ENCODE measurements around the gene HDHD5. TPM values are rescaled to one million over a fixed set of nuclear protein-coding genes. Genes with fewer than 3 reads are reported as not detected.

The HDHD5 gene
- total RNA-seq, 1 donor from 2014 or later = 30.7 TPM

DNA sequence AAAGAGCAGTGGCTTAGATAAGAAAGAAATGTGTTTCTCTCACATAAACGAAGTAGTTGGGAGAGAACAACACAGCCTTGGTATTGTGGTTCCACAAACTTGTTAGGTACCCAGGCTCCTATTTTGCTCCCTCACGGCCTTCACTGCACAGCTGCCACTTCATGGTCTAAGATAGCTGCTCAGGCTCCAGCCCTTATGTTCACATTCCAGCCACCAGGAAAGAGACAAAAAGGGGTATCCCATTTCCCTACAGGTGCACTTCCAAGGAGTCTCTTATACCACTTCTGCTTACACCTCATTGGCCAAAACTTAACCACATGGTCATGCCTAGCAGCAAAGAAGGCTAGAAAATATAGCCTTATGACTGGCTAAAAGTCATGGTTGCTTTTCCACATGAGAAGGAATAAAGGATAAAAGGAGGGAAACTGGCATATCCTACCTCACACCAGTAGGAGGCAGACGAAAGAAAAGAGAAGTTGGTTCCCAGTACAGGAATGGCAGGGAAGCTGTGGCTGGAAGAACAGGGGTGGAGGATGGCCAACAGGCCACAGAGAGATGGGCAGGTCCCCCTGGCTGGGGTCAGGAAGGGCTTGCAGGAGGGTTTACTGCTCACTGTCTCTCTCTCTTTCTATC lies 5.4 kb upstream of the HDHD5 start:
- Mint-ChIP-seq H3K27ac (ENCODE audit: unreplicated experiment) (no peak overlapping the region), H3K9me3 (ENCODE audit: unreplicated experiment) (no peaks in the 10 kb centered on the region), H3K36me3 (ENCODE audit: unreplicated experiment) (no peaks in the 10 kb centered on the region), H3K27me3 (ENCODE audit: unreplicated experiment) (no peaks in the 10 kb centered on the region), H3K4me3 (ENCODE audit: unreplicated experiment) (no peak overlapping the region), H3K4me1 (ENCODE audit: unreplicated experiment) (peaks cover 8% of the 10 kb centered on the region)
- TF ChIP-seq, protein P1, sequence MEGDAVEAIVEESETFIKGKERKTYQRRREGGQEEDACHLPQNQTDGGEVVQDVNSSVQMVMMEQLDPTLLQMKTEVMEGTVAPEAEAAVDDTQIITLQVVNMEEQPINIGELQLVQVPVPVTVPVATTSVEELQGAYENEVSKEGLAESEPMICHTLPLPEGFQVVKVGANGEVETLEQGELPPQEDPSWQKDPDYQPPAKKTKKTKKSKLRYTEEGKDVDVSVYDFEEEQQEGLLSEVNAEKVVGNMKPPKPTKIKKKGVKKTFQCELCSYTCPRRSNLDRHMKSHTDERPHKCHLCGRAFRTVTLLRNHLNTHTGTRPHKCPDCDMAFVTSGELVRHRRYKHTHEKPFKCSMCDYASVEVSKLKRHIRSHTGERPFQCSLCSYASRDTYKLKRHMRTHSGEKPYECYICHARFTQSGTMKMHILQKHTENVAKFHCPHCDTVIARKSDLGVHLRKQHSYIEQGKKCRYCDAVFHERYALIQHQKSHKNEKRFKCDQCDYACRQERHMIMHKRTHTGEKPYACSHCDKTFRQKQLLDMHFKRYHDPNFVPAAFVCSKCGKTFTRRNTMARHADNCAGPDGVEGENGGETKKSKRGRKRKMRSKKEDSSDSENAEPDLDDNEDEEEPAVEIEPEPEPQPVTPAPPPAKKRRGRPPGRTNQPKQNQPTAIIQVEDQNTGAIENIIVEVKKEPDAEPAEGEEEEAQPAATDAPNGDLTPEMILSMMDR (IDR thresholded peaks at IDR 0.05) = peak; percentile 25
- DNase-seq (ENCODE audit: extremely low spot score, unreplicated experiment) = no peak

DNA sequence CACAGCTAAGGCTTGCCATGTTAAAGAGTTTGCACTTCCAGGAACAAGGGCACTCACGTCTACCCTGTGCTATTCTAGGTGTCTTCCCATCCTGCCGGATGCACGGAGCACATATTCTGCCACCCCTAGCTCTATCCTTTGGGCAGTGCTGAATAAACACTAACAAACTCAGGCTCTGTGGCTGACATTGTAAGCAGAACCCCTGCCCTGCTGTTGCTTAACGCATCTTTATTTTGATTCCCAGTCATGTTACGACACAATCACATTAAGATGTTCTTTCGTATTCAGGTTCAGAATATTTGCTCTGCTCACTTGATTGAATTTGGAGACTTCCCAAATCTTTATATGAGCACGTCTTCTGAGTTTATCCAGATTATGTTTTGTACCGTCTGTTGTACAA lies 3.7 kb upstream of the HDHD5 start:
- Mint-ChIP-seq H3K4me3 (ENCODE audit: unreplicated experiment) (no peak overlapping the region), H3K27ac (ENCODE audit: unreplicated experiment) (no peak overlapping the region), H3K27me3 (ENCODE audit: unreplicated experiment) (no peaks in the 10 kb centered on the region), H3K36me3 (ENCODE audit: unreplicated experiment) (no peaks in the 10 kb centered on the region), H3K4me1 (ENCODE audit: unreplicated experiment) (peaks cover 12% of the 10 kb centered on the region), H3K9me3 (ENCODE audit: unreplicated experiment) (no peaks in the 10 kb centered on the region)
- TF ChIP-seq, protein P1 (IDR thresholded peaks at IDR 0.05) = no peak
- no peak for DNase-seq (ENCODE audit: extremely low spot score, unreplicated experiment)

DNA sequence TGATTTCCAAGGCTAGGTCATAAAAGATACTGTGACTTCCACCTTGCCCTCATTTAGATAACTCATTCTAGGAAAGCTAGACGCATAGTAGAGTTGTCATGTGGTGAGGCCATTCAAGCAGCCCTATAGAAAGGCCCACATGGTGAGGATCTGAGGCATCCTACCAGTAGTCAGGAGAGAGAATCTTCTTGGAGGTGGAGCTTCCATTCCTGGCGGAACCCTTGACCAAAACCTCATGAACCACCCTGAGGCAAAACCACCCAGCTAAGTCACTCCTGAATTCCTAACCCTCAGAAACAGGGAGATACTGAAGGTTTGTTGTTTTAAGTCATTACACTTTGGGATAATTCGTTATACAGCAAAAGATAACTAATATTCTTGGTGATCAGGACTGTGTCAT lies 2.9 kb upstream of the HDHD5 start:
- no peaks in the 10 kb centered on the region for H3K9me3 Mint-ChIP-seq (ENCODE audit: unreplicated experiment)
- peaks cover 10% of the 10 kb centered on the region for H3K4me1 Mint-ChIP-seq (ENCODE audit: unreplicated experiment)
- no peak overlapping the region for H3K4me3 Mint-ChIP-seq (ENCODE audit: unreplicated experiment)
- TF ChIP-seq, protein P1 (IDR thresholded peaks at IDR 0.05) = no peak
- H3K27me3 Mint-ChIP-seq (ENCODE audit: unreplicated experiment) = no peaks in the 10 kb centered on the region
- no peaks in the 10 kb centered on the region for H3K36me3 Mint-ChIP-seq (ENCODE audit: unreplicated experiment)
- no peak overlapping the region for H3K27ac Mint-ChIP-seq (ENCODE audit: unreplicated experiment)
- no peak for DNase-seq (ENCODE audit: extremely low spot score, unreplicated experiment)

DNA sequence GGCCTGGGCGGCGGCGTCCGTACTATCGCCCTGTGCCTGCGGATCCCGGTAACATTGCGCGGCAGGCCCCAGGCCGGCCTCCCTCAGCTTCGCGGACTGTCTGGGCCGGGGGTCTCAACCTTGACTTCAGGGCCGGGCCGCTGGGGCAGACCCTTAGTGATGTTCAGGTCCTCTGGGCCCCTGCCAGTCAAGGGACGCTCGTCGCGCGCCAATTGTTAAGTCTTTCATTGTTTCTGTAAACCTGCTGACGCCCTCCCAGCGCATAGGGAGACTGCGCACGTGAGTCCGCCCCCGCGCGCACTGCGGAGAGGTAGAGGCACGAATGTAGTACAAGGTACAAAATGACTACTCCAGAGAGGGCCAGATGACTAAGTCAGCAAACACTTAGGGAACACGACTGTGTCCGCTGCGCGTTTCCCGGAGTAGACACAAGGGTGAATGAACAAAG lies 451 bp upstream of the HDHD5 start:
- DNase-seq (ENCODE audit: extremely low spot score, unreplicated experiment) = no peak
- Mint-ChIP-seq H3K27me3 (ENCODE audit: unreplicated experiment) (no peaks in the 10 kb centered on the region), H3K36me3 (ENCODE audit: unreplicated experiment) (no peaks in the 10 kb centered on the region), H3K4me1 (ENCODE audit: unreplicated experiment) (peaks cover 21% of the 10 kb centered on the region), H3K4me3 (ENCODE audit: unreplicated experiment) (peak overlapping the region; percentile 87), H3K9me3 (ENCODE audit: unreplicated experiment) (no peaks in the 10 kb centered on the region), H3K27ac (ENCODE audit: unreplicated experiment) (peak overlapping the region; percentile 69)
- TF ChIP-seq, protein P1 (IDR thresholded peaks at IDR 0.05) = no peak

DNA sequence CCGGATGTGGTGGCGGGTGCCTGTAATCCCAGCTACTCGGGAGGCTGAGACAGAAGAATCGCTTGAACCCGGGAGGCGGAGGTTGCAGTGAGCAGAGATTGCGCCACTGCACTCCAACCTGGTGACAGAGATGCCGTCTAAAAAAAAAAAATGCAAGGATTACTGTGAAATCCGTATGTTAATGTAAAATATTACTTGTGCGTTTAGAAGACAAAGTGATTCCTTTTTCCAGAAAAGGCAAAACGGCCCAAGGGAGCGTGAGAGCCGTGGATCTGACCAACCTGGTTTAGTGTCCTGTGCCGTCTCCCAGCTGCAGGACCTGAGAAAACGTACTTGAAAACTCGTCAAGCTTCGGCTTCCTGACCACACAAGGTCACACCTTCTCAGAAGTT lies 905 bp downstream of the HDHD5 start:
- Mint-ChIP-seq H3K27me3 (ENCODE audit: unreplicated experiment) (no peaks in the 10 kb centered on the region), H3K9me3 (ENCODE audit: unreplicated experiment) (no peaks in the 10 kb centered on the region), H3K27ac (ENCODE audit: unreplicated experiment) (peak overlapping the region; percentile 77), H3K36me3 (ENCODE audit: unreplicated experiment) (no peaks in the 10 kb centered on the region), H3K4me3 (ENCODE audit: unreplicated experiment) (peak overlapping the region; percentile 82), H3K4me1 (ENCODE audit: unreplicated experiment) (peaks cover 21% of the 10 kb centered on the region)
- TF ChIP-seq, protein P1 (IDR thresholded peaks at IDR 0.05) = no peak
- DNase-seq (ENCODE audit: extremely low spot score, unreplicated experiment) = no peak
